Middle frontal gyrus (tissue), 1 donor: ENCODE measurements around the gene GNG12.

Experiments
- DNase-seq: peaks from one replicate; pipeline ENCODE4 v3.0.0-alpha.2; 2015; ENCODE audit warnings: low spot score; ENCODE audit errors: extremely low spot score

Gene GNG12

DNA sequence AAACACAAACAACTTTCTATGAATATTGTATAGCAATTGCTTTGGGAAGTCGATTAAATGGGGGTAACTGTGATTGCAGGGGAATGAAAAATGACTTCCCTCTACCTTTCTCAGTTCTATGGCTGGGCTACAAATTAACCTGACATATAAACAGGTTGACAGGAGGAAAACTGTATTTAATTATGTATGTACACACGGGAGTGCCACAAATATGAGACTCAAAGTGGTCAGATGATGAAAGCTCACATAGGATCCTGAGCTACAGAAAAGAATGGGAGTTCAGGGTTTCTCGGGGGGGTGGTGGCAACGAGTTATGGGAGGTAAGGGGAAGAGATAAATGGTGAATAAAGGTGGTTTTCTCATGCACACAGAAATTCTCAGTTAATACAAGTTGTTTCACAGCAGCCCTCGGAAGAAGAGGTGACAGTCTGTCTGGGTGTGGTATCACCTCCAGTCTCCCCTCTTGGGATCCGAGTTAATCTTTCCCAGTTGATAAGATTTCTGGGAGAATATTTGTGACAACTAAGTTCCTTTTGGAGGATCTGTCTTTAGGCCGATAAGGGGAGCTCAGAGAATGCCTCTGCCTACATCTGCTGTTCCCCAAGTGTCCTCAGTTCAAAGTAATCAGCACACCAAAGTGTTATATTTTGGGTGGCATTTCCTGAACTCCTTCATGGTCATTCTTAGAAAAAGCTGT lies 122.0 kb downstream of the GNG12 start:
- DNase-seq: no peak

DNA sequence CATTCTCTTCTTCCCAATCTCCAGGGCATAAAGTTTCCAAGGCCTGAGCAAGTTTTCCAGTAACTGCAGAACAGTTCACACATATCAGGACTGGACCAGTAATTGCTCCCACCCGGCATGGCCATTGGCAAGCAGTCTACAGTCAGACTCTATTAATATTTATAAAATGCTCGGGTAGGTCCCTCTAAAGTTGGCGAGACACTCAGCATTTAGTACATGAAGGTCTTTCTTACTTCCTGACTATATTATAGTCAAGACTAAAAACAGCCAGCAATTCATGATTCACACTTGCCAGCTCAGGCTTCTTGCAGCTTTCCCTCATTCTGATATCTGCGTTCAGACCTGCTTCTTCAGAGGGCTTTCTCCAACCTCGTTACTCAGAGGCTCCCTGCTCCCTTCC lies 122.8 kb downstream of the GNG12 start:
- no peak for DNase-seq

DNA sequence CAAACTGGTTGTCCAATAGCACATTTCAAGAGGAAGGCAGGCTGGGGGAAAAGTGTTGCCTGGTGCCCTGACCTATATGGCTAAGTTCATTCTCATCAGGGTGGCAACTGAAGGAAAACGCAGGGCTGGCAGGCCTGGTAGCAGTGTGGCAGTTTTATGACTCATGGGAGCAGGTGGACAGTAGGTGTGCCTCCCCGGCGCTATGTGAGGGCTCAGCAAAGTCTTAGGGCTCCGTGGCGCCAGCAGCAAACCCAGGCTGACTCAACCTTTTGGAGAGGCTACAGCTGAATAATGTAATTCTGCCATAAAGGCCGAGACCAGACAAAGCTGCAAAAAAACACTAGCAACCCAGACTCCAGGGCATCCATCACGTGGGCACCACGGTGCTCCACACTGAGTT lies 124.7 kb downstream of the GNG12 start:
- no peak for DNase-seq

DNA sequence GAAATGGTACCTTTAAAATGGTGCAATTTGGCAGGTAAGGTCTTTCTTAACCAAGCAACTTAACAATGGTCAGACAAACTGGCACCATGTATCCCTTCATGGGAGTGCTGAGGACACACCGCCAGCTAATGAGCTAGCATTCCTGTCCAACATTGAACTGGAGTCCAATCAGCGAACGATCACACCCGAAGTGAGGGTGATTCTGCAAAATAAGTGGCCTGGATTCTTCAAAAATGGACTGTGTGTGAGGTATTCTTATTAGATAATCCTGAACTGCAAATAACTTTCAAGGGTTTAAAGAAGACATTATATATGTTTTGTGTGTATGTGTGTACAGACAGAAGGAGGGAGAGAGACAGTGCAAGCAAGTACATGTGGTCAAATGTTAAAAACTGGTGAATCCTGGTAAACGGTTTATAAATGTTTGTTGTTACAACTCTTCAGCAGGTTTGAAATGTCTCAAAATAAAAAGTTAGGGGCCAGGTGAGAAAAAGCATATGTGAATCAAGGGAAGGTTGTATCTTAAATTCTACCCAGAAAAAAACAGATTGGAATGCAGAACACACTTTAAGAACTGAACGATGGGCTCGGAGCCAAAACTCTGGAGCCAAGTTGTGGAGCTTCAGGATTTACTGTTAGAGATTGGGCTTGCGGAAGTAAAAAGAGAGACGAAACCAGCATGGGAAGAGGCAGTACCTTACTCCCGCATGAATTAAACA lies 127.4 kb downstream of the GNG12 start:
- DNase-seq: no peak

DNA sequence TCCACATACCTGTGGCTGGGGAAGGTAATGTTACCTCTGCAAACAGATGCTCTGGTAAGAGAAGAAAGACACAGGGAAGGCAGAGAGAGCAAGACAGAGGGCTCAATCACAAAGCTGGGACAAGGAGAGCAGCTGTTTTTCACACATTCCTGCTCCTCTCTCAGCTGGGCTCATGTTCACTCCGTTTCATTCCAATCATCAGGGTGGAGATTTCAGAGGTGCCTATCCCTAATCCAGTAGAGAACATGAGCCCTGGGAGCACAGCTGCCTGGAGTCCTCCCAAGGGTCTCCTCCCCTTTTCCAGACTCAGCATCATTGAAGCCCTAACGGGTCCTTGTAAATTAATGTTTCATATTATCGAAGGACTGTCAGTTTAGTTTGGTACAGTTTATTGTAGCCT lies 128.9 kb downstream of the GNG12 start:
- no peak for DNase-seq

DNA sequence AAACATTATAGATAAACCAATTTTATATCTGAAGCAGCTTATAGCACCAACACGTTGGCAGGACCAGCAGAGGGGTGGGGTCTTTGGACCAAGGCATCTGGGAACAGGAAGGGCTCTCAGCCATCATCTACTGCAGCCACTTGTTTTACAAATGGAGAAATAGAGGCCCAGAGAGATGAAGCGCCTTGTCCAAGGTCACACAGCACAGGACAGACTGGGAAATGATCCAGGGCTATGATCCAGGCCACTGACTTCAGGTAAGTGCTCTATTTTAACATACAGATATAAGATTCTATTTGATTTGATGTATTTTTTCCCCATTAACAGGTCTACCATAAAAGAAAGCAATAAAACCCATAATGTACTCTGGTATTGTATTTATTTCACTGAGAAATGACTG lies 131.4 kb downstream of the GNG12 start:
- DNase-seq: no peak

DNA sequence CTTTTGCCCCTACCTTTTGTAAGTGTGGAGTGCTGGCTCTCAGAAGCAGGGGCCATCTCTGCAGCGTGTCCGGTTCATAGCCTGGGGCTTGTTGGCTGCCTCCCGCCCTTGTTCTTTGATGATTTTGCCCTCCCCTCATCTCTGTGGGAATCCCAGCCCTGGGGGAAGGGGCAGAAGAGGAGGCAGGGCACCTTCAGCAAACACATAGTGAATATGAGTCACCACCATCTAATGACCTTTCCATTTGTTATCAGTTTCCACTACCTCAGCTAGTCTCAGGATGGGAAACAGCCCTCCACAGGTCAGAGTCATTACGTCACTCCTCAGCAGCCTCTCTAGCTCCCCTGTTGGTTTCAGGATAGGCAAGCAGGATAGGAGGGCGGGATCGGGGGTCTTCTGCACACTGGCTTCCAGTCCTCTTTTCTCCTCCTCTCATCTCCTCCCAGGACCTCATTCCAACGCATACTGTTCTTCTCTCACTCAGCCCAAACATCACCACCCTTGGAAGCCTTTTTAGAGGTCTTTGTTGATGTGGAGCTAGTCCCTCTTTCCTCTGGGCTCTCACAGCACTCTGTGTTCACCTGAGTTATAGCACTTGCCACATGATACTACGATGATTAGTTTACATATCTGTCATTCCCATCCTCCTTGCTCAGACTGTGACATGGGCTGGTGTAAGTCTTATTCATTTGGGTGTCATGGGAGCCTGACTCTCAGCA lies 132.4 kb downstream of the GNG12 start:
- no peak for DNase-seq

DNA sequence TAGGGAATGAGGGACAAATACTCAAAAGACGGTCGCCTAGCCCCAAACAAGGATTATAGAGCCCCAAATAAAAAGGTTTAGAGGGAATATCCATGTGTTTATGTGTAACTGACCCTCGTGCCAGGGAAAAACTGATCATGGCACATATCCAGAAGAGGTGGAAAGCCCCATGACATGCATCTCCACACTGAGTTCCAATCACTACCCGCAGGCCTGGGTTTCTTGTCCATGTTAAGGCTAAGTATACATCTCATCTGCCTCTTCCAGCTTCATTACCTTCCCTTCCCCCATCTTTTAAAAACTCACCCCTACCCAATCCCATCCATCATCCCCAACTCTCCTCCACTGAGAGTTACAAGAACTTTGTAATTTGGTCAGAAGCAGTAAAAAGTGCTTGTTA lies 133.0 kb downstream of the GNG12 start:
- no peak for DNase-seq

DNA sequence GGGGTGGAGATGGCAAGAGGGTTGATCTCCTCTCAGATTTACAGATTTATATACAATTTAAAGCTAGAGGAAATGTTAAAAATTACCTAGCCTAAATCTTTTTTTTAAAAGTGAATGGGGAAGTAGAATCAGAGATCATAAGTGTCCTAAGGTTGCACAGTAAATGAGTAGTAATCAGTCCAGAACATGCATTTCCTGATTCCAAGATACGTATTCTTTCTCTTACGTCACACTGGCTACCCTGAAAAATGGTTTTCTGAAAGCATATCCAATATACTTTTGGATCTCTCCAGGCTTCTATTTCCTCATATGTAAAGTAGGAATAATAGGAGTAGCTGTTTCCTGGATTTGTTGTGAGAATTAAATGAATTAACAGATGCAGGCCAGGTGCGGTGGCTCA lies 136.6 kb downstream of the GNG12 start:
- no peak for DNase-seq

DNA sequence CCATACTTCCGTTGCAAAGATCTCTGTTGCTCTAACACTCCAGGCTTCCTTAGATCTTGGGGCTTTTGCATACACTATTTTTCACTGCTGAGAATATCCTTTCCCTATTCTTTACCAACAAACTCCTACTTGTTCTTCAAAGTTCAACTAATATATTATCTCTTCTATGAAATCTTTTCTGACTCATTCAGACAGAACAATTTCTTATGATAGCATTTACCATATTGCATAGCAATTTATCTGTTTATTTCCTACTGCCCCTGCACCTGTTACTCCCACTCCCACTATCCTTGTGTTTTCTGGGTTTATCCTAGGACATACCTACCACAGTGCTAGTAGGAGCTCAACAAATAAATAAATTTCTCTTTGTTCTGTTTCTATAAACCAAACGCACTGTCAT lies 137.3 kb downstream of the GNG12 start:
- no peak for DNase-seq

DNA sequence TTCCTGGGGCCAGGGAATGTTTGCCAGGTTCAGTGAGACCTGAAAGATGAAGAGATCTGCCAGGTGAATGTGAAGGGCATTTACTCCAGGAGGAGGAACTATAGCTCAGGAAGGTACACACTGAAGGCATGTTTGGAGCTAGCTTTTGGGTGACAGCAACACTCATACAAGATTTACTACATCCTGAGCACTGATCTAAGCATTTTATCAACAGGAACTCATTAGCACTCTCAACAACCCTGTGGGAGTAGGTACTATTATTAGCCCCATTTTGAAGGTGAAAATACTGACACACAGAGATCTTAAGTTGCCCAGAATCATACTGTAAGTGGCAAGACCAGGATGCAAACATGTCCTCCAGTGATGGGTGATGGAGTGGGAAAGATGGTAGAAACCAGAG lies 141.6 kb downstream of the GNG12 start:
- no peak for DNase-seq

DNA sequence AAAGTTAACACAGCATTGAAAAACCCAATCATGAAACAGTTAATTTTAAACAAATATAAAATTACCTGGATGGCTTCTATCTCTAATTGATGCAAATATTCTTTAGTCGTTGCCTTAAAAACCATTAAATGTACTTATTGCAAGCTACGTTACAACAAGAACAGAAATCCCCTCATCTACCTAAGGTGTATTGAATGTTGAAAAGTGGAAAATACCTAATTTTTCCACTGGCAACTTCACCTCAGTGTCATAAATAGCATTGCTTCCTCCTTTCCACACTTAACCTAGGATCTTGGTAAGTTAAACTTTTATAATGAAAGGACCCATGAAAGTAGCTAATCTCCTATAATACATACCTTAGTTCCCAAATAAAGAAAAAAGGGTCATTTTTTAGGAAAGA lies 142.9 kb downstream of the GNG12 start:
- no peak for DNase-seq

DNA sequence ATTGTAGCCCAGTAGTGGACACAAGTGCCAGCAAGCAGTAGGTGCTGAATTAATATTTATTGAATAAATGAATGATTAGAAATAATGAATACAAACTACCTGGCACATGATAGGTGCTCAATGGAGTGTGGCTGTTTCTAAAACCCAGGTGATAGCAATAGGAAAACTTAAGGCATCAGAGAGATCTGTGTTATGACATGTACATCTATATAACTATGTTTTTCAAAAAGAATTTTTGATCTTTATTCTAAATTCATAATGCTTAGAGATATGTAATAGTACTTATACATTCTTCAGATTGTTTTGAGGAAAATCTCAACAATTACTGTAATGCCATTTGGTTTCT lies 143.3 kb downstream of the GNG12 start:
- no peak for DNase-seq

DNA sequence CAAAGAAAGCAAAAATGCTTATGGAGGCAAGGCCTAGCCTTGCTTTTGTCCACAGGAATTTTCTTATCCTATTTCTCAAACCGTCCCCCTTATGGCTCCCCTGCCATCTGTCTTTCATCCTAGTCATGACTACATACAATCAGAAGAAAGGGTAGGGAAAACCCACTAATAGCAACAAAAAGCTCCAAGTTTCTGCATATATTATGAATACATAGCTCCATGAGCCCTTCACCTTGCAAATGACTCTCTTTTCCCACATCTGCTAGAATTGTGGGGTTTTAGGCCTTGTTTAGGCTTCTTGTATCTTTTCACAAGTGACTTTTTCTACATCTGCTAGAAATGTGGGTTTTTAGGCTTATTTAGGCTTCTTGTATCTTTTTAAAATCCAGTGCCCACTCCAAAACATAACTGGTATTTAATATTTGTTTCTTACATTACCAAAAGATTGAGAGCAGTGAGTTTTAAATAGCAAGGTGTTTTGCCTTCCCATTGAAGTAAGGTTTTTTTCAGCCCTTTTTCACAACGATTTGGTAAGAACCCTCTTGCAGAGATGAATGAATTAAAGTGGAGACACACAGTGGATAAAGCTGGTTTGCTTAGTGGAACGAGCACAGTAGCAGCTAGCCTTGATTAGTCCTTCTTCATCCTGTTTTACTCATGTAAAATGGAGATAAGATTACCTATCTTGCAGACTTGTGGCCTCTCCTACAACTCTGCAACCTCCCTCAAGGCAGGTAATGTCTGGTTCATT lies 143.8 kb downstream of the GNG12 start:
- DNase-seq: no peak

DNA sequence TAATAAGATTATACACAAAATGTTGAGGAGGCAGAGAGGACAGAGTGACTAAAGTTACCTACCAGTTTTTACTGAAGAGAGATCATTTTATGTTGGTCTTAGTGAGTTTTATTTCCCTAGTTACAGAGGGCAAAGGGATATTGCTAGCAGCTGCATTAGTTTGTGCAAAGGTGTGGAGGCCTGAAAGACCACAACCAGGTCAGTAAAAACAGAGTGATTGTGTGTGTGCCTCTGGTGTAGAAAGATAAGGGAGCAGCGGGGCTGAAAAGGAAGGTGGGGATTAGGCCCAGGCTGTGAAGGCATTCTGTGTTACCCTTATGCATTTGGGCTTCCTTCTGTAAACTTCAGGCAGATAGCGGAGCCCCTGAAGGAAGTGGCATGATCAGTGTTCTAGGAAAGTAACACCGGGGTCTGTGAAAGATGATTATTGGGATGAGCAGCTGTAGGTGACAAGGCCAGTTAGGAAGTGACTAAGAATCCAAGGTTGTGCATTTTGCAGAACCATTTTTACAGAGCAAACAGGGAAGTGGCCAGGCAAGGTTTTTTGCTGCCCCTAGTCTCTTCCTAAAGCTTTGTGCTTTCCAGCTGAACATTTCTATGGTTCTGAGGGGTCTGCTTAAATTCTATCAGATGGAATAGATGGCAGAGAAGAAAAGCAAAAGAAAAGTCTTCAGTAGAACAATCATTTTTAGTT lies 144.6 kb downstream of the GNG12 start:
- no peak for DNase-seq

DNA sequence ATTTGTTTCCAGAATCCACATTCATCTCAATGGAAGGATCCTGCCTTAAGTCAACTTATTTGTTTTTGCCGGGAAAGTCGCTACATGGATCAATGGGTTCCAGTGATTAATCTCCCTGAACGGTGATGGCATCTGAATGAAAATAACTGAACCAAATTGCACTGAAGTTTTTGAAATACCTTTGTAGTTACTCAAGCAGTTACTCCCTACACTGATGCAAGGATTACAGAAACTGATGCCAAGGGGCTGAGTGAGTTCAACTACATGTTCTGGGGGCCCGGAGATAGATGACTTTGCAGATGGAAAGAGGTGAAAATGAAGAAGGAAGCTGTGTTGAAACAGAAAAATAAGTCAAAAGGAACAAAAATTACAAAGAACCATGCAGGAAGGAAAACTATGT lies 145.6 kb downstream of the GNG12 start:
- no peak for DNase-seq

DNA sequence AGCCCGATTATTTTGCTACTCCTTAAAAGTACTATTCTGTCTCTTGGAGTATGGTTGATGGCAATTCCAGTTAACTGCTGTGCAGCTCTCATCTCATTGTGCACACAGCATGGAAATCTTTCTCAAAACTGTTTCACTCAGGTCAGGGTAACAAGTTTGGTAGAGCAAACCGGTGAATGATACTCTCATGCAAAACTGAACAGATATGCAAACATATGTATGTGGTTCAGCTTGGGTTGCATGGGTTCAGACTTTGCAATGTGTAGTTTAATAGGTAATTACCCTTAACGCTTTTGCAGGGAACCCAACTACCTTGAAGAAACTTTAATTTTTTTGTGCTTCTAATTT lies 146.1 kb downstream of the GNG12 start:
- no peak for DNase-seq

DNA sequence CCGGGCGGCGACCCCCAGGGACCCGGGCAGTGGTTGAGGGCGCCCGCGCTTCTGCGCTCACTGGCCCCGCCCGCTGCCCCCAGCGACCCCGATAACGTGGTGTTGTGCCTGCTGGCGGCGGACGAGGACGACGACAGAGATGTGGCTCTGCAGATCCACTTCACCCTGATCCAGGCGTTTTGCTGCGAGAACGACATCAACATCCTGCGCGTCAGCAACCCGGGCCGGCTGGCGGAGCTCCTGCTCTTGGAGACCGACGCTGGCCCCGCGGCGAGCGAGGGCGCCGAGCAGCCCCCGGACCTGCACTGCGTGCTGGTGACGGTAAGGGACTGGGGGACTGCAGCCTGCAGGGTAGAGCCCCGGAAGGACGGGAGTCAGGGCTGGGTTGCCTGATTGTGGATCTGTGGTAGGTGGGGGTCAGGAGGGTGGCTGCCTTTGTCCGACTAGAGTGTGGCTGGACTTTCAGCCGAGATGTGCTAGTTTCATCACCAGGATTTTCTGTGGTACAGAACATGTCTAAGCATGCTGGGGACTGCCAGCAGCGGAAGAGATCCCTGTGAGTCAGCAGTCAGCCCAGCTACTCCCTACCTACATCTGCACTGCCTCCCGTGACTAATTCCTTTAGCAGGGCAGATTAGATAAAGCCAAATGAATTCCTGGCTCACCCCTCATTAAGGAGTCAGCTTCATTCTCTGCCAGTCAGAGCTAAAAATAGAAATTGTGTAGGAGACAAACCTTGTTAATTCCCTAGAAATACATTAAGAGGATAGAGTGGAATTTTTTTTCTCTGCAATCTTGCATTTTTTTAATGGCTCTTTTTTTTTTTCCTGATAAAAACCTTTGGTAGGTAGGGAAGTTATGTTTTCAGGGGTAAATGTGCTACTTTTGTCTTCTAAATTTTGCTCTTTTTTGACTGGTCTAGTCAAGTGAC lies 146.7 kb downstream of the GNG12 start:
- DNase-seq: no peak

DNA sequence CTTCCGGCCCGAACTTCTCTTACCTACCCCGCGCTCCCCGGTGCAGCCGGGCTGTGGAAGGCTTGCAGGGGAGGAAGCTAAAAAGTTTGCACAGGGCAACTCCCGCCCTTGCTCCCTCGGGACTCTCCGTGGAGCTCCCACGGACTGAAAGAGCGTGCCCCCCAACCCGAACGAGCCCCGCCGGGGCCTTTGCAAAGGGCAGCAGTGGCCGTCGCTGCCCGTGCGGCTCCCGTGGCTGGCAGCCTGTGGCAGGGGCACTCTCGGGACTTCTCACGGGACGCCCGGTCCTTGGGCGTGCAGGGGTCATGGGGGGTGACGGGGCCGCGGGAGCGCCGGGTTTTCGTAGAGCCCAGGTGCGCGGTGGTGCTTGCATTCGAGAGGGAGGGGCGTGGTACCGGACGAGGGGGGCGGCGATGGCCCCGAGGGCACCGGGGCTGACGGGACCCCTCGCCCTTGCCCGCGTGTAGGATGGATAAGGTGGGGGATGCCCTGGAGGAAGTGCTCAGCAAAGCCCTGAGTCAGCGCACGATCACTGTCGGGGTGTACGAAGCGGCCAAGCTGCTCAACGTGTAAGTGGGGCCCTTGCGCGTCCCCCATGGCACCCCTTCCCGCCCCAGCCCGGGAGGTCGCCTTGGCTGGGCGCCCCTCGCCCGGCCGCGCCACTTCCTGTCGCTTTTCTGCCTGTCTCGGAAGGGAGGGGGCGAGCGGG lies 147.6 kb downstream of the GNG12 start:
- no peak for DNase-seq

DNA sequence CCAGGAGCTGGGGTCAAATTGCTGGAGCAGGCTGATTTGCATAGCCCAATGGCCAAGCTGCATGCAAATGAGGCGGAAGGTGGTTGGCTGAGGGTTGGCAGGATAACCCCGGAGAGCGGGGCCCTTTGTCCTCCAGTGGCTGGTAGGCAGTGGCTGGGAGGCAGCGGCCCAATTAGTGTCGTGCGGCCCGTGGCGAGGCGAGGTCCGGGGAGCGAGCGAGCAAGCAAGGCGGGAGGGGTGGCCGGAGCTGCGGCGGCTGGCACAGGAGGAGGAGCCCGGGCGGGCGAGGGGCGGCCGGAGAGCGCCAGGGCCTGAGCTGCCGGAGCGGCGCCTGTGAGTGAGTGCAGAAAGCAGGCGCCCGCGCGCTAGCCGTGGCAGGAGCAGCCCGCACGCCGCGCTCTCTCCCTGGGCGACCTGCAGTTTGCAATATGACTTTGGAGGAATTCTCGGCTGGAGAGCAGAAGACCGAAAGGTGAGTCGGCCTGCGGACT lies 148.2 kb downstream of the GNG12 start, which contains the start of gene GADD45A:
GADD45A (plus strand) TSS at position 135 of the 491 bp plus-strand sequence; CDS start at position 429, 294 bp downstream.
- peak; percentile 92 for DNase-seq
